Spleen (tissue), 7 donors: ENCODE data around the gene NR2F1-AS1.

Source experiments
- CTCF ChIP-seq, 11 experiments: fragments of 200-600 bp in 7 of 11; fragments of 450-650 bp in 4 of 11; sonication (generic) in 4 of 11; IDR thresholded peaks in 8 of 11; conservative IDR thresholded peaks in 3 of 11; 1 replicate in 7 of 11; 2 replicates in 4 of 11; pipeline versions ENCODE4 v1.4.0 to v1.8.0; 2016 to 2021; ENCODE audit warnings: antibody characterized with exemption in 11 of 11, inconsistent platforms in 4 of 11, mild to moderate bottlenecking in 1 of 11
- POLR2AphosphoS5 ChIP-seq, 3 donors: sonication (generic); formaldehyde crosslinking; IDR thresholded peaks; one replicate each; pipeline ENCODE4 v1.5.1; 2017; ENCODE audit warnings: antibody characterized with exemption in 3 of 3
- donor health status: DM: no; HTN: no; CAD: no; lungs with moderate emphysema.
- donor health status: DM: no; HTN: no; CAD: no.
- donor health status: DM: no; HTN: no; CAD: no.

GRCh38 chr5:93454896-93455295 lies 126.1 kb downstream of the NR2F1-AS1 start:
- TF ChIP-seq CTCF (IDR thresholded peaks at IDR 0.05 in 8 of 11, conservative IDR thresholded peaks at IDR 0.05 in 3 of 11) (no peak), POLR2AphosphoS5 (IDR thresholded peaks at IDR 0.05) (no peak)
